Endothelial cell (in vitro differentiated cells): ENCODE measurements around the gene BCHE. TPM values are rescaled to one million over a fixed set of nuclear protein-coding genes. Genes with fewer than 3 reads are reported as not detected.

Experiments used
- DNase-seq: peaks from one replicate; pipeline ENCODE4 v3.0.0; 2021; ENCODE audit warnings: low spot score
- H3K27ac Mint-ChIP-seq: one replicate; pipeline ENCODE4 v1.8.0; 2021; ENCODE audit warnings: mixed read lengths, inconsistent platforms; ENCODE audit not compliant: unreplicated experiment
- H3K27me3 Mint-ChIP-seq: one replicate; pipeline ENCODE4 v1.8.0; 2021; ENCODE audit warnings: mild to moderate bottlenecking, moderate library complexity, mixed read lengths, inconsistent platforms; ENCODE audit not compliant: unreplicated experiment
- H3K36me3 Mint-ChIP-seq: one replicate; pipeline ENCODE4 v1.8.0; 2021; ENCODE audit warnings: mild to moderate bottlenecking, low read depth, mixed read lengths, inconsistent platforms; ENCODE audit not compliant: unreplicated experiment
- H3K4me1 Mint-ChIP-seq: one replicate; pipeline ENCODE4 v1.8.0; 2021; ENCODE audit warnings: mild to moderate bottlenecking, mixed read lengths, inconsistent platforms; ENCODE audit not compliant: unreplicated experiment
- H3K4me3 Mint-ChIP-seq: one replicate; pipeline ENCODE4 v1.8.0; 2021; ENCODE audit warnings: mild to moderate bottlenecking, mixed read lengths, inconsistent platforms; ENCODE audit not compliant: unreplicated experiment
- H3K9me3 Mint-ChIP-seq: one replicate; pipeline ENCODE4 v1.8.0; 2021; ENCODE audit warnings: mixed read lengths, inconsistent platforms; ENCODE audit not compliant: unreplicated experiment
- total RNA-seq: library from RNA; stranded (reverse); fragmentation: NEBNext Ultra II Directional; extraction: Animal tissue kit (Norgen Biotek cat#: 25700); gene quantifications from one replicate; pipeline ENCODE4 v1.2.1, GENCODE V29; 2021; ENCODE audit not compliant: unreplicated experiment
- TF ChIP-seq, protein P1 (sequence below): fragments of 200-600 bp; sonication (generic); IDR thresholded peaks from one replicate; pipeline ENCODE4 v1.5.0; 2021; ENCODE audit warnings: antibody characterized with exemption; ENCODE audit not compliant: unreplicated experiment

BCHE gene
- total RNA-seq, 1 donor from 2014 or later = 3.1 TPM

DNA sequence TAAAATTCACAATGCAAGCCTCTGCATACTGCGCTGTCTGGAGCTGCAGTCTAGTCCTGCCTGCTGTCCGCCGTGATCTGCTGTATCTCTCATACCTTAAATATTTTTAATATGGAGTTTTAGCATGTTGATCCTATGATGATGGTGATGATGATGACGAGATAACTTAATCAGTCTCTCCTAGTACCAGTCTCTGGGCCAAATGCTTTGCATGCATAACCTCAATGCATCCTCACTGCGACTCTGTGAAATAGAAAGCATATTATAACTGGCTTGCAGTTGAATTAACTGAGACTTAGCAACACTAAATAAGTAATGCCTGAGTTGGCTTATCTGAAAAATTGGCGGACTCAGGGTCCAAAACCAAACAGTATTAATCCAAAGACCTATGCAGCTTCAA lies 38.4 kb upstream of the BCHE start:
- H3K36me3 Mint-ChIP-seq = no peaks in the 10 kb centered on the region
- H3K27me3 Mint-ChIP-seq = peaks cover 2% of the 10 kb centered on the region
- H3K27ac Mint-ChIP-seq = no peak overlapping the region
- no peaks in the 10 kb centered on the region for H3K9me3 Mint-ChIP-seq
- TF ChIP-seq, protein P1, sequence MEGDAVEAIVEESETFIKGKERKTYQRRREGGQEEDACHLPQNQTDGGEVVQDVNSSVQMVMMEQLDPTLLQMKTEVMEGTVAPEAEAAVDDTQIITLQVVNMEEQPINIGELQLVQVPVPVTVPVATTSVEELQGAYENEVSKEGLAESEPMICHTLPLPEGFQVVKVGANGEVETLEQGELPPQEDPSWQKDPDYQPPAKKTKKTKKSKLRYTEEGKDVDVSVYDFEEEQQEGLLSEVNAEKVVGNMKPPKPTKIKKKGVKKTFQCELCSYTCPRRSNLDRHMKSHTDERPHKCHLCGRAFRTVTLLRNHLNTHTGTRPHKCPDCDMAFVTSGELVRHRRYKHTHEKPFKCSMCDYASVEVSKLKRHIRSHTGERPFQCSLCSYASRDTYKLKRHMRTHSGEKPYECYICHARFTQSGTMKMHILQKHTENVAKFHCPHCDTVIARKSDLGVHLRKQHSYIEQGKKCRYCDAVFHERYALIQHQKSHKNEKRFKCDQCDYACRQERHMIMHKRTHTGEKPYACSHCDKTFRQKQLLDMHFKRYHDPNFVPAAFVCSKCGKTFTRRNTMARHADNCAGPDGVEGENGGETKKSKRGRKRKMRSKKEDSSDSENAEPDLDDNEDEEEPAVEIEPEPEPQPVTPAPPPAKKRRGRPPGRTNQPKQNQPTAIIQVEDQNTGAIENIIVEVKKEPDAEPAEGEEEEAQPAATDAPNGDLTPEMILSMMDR = no peak
- H3K4me1 Mint-ChIP-seq = no peaks in the 10 kb centered on the region
- H3K4me3 Mint-ChIP-seq = no peak overlapping the region
- no peak for DNase-seq

DNA sequence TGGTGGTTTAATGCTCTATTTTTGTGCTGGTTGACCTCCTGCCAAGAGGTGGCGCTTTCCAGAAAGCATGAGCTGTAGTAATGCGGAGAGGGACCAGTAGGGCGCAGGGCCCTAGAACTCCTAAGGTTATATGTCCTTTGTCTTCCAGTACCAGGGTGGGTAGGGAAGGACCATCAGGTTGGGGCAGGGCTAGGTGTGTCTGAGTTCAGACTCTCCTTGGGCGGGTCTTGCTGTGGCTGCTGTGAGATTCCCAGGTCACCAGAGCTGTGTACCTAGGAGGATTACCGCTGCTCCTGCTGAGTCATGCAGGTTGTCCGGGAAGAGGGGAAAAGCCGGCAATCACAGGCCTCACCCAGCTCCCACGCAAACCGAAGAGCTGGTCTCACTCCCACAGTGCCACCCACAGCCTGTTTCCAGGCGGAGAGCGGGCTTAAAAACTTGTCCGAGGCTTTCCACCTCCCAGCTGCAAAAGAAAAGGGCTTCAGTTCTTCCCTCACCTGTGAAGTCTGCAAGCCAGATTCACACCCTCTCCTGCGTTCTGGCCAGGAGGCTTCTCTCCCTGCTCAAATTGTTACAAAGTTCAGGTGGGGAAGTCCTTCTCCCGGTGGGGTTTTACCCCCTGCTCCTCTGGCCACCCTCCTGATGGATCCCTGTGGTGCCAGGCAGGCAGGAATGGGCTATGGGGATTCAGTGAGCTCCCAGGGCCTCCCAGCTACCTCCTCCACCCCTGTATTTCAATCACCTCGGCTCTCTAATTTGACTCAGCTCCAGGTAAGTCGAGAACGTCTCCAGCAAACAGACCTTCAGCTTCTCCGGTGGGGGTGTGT lies 37.7 kb upstream of the BCHE start:
- Mint-ChIP-seq H3K27me3 (peaks cover 2% of the 10 kb centered on the region), H3K4me1 (no peaks in the 10 kb centered on the region), H3K36me3 (no peaks in the 10 kb centered on the region), H3K9me3 (no peaks in the 10 kb centered on the region), H3K27ac (no peak overlapping the region), H3K4me3 (no peak overlapping the region)
- TF ChIP-seq, protein P1 = no peak
- no peak for DNase-seq

DNA sequence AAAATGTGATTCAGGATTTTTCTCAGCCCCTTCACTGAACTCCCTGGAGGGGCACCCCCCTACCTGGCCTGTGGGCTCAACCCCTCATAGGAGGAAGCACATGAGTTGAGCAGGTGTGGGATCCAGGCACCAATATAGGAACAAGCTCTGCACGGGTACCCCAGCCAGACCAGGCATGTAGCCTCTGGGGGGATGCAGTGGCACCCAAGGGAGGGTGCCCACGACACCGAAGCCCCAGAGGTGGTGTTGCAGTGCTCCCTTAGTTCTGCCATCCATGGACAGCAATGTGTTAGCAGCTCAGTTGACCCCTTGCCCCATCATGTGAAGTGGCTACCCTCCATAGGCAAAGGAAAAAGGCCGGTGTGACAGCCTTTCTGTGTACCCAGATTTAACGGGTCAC lies 30.9 kb upstream of the BCHE start:
- Mint-ChIP-seq H3K9me3 (no peaks in the 10 kb centered on the region), H3K27ac (no peak overlapping the region), H3K4me3 (no peak overlapping the region), H3K4me1 (no peaks in the 10 kb centered on the region), H3K27me3 (no peaks in the 10 kb centered on the region), H3K36me3 (no peaks in the 10 kb centered on the region)
- no peak for DNase-seq
- TF ChIP-seq, protein P1 = no peak

GRCh38 chr3:165859061-165859460 lies 21.8 kb upstream of the BCHE start:
- H3K9me3 Mint-ChIP-seq = no peaks in the 10 kb centered on the region
- TF ChIP-seq, protein P1 = no peak
- H3K4me3 Mint-ChIP-seq = no peak overlapping the region
- DNase-seq = no peak
- H3K36me3 Mint-ChIP-seq = no peaks in the 10 kb centered on the region
- H3K4me1 Mint-ChIP-seq = no peaks in the 10 kb centered on the region
- no peaks in the 10 kb centered on the region for H3K27me3 Mint-ChIP-seq
- H3K27ac Mint-ChIP-seq = no peak overlapping the region

- TF ChIP-seq, protein P1 = no peak
- Mint-ChIP-seq H3K9me3 (no peaks in the 10 kb centered on the region), H3K36me3 (no peaks in the 10 kb centered on the region), H3K27me3 (no peaks in the 10 kb centered on the region), H3K4me3 (no peak overlapping the region), H3K4me1 (no peaks in the 10 kb centered on the region), H3K27ac (no peak overlapping the region)
- no peak for DNase-seq
Observed at GRCh38 chr3:165855581-165855980, 18.4 kb upstream of the BCHE start.
